ENCODE results near the gene MT4. TPM values are rescaled to one million over a fixed set of nuclear protein-coding genes. Genes with fewer than 3 reads are reported as not detected.

Gene MT4
- total RNA-seq, 4 donors from 2014 or later, result not detected

GRCh38 chr16:56547120-56547948 is 17.5 kb upstream of the MT4 start:
- Histone ChIP-seq H3K4me3 (no peak overlapping the region), H3K4me1 (peaks cover 8 to 11% (median 9%) of the 10 kb centered on the region in 4 donors), H3K9me3 (no peaks in the 10 kb centered on the region), H3K36me3 (no peaks in the 10 kb centered on the region), H3K27me3 (peaks cover 0 to 12% (median 0%) of the 10 kb centered on the region in 4 donors), H3K27ac (replicated peaks in 1 of 4) (peak overlapping the region; percentile 28 to 65 (median 52))
- peak; percentile 12 to 69 for TF ChIP-seq POLR2AphosphoS5 (IDR thresholded peaks at IDR 0.05)
- TF ChIP-seq CTCF (IDR thresholded peaks at IDR 0.05), result no peak
- intact Hi-C loops (cut with DNase I), result no loop called here
- DNase-seq (ENCODE audit: extremely low spot score), result no peak
- WGBS, result 27% methylated on average over 12 of the region's 12 CpGs

GRCh38 chr16:56547949-56548567 is 16.8 kb upstream of the MT4 start:
- Histone ChIP-seq H3K36me3 (no peaks in the 10 kb centered on the region), H3K4me1 (peaks cover 11 to 13% (median 12%) of the 10 kb centered on the region in 4 donors), H3K27me3 (peaks cover 0 to 12% (median 0%) of the 10 kb centered on the region in 4 donors), H3K4me3 (no peak overlapping the region), H3K27ac (replicated peaks in 1 of 4) (peak overlapping the region in 3 of 4 donors; percentile 5 to 55 (median 20)), H3K9me3 (no peaks in the 10 kb centered on the region)
- TF ChIP-seq POLR2A (IDR thresholded peaks at IDR 0.05; ENCODE audit: low read depth), result no peak
- TF ChIP-seq POLR2AphosphoS5 (IDR thresholded peaks at IDR 0.05), result no peak
- no peak for TF ChIP-seq EP300 (IDR thresholded peaks at IDR 0.05)
- TF ChIP-seq CTCF (IDR thresholded peaks at IDR 0.05), result no peak
- 80% methylated on average over 4 of the region's 4 CpGs for WGBS
- intact Hi-C loops (cut with DNase I), result no loop called here
- DNase-seq (ENCODE audit: extremely low spot score), result no peak

- H3K9me3 ChIP-seq, result no peaks in the 10 kb centered on the region
- TF ChIP-seq EP300 (IDR thresholded peaks at IDR 0.05) (no peak), CTCF (IDR thresholded peaks at IDR 0.05) (no peak), POLR2AphosphoS5 (IDR thresholded peaks at IDR 0.05) (no peak), POLR2A (IDR thresholded peaks at IDR 0.05; ENCODE audit: low read depth) (no peak)
- no peaks in the 10 kb centered on the region for H3K36me3 ChIP-seq
- intact Hi-C loops (cut with DNase I), result no loop called here
- H3K4me1 ChIP-seq, result peaks cover 11 to 13% (median 12%) of the 10 kb centered on the region in 4 donors
- peaks cover 0 to 17% (median 0%) of the 10 kb centered on the region in 4 donors for H3K27me3 ChIP-seq
- no peak for DNase-seq (ENCODE audit: extremely low spot score)
- peak overlapping the region in 2 of 4 donors; percentile 22 to 48 for H3K27ac ChIP-seq (replicated peaks in 1 of 4)
- no peak overlapping the region for H3K4me3 ChIP-seq
Measured at GRCh38 chr16:56549161-56549560, 15.7 kb upstream of the MT4 start.

- DNase-seq (ENCODE audit: extremely low spot score), result no peak
- no peaks in the 10 kb centered on the region for H3K36me3 ChIP-seq
- no peak overlapping the region for H3K4me3 ChIP-seq
- 91% methylated on average over 5 of the region's 5 CpGs for WGBS
- peaks cover 0 to 22% (median 0%) of the 10 kb centered on the region in 4 donors for H3K27me3 ChIP-seq
- no peak overlapping the region for H3K27ac ChIP-seq (replicated peaks in 1 of 4)
- intact Hi-C loops (cut with DNase I), result no loop called here
- peaks cover 11 to 13% (median 12%) of the 10 kb centered on the region in 4 donors for H3K4me1 ChIP-seq
- no peak for TF ChIP-seq POLR2AphosphoS5 (IDR thresholded peaks at IDR 0.05)
- no peak for TF ChIP-seq CTCF (IDR thresholded peaks at IDR 0.05)
- TF ChIP-seq POLR2A (IDR thresholded peaks at IDR 0.05; ENCODE audit: low read depth), result no peak
- TF ChIP-seq EP300 (IDR thresholded peaks at IDR 0.05), result no peak
- H3K9me3 ChIP-seq, result no peaks in the 10 kb centered on the region
Measured at GRCh38 chr16:56549744-56550385, 15.0 kb upstream of the MT4 start.

Data from esophagus muscularis mucosa (tissue), 4 donors.